Left renal pelvis (tissue), 4 donors: Measurements from ENCODE around the gene CDYL2. TPM values are rescaled to one million over a fixed set of nuclear protein-coding genes. Genes with fewer than 3 reads are reported as not detected.
"Not testable (repeated sequence)": the region's sequence is repeated elsewhere in the genome, so short reads cannot be mapped to it uniquely, and the experiment has no call there.

Source experiments
- DNase-seq, 4 donors: peaks; one replicate each; pipeline ENCODE4 v3.0.0-alpha.2; 2013; ENCODE audit warnings: low read depth in 4 of 4, low spot score in 3 of 4
- polyA plus RNA-seq, 4 donors: library from polyadenylated mRNA; unstranded; fragments of 120-200 nt; gene quantifications; one replicate each; pipeline ENCODE4 v1.2.1, GENCODE V29; 2013; ENCODE audit not compliant: insufficient read length in 4 of 4

The CDYL2 gene
- polyA plus RNA-seq, 4 donors, result 6.5 to 7.3 (median 7.2) TPM

DNA sequence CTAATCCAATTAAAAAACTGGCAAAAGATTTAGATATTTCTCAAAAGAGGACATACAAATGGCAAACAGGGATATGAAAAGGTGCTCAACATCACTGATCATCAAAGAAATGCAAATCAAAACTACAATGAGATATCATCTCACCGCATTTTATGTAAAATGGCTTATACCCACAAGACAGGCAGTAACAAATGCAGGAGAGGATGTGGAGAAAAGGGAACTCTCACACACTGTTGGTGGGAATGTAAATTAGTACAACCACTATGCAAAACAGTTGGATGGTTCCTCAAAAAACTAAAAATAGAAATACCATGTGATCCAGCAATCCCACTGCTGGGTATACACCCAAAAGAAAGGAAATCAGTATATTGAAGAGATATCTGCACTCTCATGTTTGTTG is 154.1 kb downstream of the CDYL2 start:
- not testable (repeated sequence) for DNase-seq

DNA sequence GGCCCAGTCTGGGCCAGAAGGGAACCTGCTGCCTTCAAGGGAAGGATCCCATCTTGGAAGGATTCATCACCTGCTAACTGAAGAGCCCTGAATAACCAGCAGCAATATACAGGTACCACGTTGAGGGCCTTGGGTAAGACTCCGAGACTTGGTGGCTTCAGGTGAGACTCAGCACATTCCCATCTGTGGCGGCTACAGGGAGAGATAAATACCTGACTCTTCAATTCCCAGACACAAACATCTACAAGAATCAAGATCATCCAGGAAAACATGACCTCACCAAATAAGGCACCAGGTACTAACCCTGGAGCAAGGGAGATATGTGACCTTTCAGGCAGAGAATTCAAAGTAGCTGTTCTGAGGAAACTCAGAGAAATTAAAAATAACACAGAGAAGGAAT is 164.1 kb downstream of the CDYL2 start:
- DNase-seq, result no peak

DNA sequence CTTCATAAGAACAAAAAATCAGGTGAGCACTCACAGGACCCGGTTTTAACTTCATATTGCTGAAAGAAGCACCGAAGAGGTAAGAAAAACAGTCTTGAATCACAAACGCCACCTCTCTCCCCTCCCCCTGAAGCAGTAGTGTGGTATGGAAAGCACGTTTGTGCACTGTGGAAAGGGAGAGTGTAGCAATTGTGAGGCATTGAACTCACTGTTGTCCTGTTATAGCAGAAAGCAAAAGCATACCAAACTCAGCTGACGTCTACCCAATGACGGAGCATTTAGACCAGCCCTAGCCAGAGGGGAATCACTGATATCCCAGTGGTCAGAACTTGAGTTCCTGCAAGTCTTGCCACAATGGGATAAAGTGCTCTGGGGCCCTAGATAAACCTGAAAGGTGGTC is 164.8 kb downstream of the CDYL2 start:
- no peak for DNase-seq

GRCh38 chr16:80637621-80638020 is 166.8 kb downstream of the CDYL2 start:
- DNase-seq, result no peak

DNA sequence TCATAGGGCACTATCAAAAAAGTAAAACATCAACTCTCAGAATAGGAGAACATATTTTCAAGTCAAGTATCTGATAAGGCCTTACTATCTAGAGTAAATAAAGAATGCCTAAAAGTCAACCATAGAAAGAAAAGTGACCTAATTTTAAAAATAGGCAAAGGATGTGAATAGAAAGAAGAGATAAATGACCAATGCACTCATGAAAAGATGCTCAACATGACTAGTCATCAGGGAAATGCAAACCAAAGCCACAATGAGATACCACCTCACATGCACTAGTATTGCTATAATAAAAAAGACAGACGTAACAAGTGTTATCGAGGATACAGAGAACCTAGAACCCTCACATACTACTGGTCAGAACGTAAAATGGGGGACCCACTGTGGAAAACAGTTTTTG is 172.8 kb downstream of the CDYL2 start:
- DNase-seq, result no peak

DNA sequence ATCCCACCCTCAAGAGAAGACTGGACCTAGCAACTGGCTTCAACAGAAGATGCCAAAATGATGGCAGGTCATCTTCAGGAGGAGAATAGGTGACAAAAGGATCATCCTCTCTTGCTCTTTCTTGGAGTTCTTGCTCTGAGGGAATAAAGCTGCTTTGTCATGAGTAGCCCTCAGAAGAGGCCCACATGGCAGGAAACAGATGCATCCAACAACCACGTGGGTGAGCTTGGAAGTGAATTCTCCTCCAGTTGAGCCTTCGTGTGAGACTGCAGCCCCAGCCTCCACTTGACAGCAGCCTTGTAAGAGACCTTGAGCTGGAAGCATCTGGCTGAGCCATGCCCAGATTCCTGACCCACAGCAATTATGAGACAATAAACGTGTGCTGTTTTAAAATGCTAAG is 176.1 kb downstream of the CDYL2 start:
- DNase-seq, result no peak

DNA sequence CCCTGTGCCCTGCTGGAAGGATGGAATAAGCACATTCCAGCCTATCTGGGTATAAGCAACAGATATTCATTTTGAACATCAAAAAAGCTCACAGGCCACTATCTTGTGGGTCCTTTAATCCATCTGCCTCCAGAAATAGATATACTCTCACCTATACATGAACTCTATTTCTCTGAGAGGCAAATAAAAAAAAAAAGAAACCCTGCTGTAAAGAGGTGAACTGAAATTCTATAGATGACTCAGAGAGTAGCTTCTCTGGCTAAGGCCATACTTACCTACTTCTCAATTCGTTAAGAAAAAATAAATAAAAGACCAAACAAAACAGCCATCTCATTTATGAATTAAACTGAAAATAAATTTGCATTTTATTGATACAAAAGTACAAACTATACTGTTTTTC is 177.3 kb downstream of the CDYL2 start:
- DNase-seq, result no peak

GRCh38 chr16:80623376-80623775 is 181.0 kb downstream of the CDYL2 start:
- no peak for DNase-seq

DNA sequence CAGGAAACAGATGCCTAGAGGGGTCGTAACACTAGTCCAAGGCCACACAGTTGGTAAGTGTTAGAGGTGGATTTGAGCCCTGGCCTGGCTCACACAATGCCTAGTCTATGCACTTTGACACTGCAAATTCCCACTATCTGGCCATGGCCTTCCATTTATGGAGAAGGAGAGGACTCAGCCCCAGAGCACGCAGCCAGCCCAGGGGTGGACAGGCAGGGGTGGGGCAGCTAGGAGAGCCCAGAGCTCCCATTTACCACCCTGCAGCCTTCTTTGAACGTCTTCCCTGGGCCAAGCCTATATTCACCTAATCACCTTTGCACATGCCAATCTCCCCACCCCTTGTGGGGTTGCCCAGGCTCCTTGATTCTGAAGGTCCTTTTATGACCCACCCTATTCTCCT is 182.4 kb downstream of the CDYL2 start:
- no peak for DNase-seq

DNA sequence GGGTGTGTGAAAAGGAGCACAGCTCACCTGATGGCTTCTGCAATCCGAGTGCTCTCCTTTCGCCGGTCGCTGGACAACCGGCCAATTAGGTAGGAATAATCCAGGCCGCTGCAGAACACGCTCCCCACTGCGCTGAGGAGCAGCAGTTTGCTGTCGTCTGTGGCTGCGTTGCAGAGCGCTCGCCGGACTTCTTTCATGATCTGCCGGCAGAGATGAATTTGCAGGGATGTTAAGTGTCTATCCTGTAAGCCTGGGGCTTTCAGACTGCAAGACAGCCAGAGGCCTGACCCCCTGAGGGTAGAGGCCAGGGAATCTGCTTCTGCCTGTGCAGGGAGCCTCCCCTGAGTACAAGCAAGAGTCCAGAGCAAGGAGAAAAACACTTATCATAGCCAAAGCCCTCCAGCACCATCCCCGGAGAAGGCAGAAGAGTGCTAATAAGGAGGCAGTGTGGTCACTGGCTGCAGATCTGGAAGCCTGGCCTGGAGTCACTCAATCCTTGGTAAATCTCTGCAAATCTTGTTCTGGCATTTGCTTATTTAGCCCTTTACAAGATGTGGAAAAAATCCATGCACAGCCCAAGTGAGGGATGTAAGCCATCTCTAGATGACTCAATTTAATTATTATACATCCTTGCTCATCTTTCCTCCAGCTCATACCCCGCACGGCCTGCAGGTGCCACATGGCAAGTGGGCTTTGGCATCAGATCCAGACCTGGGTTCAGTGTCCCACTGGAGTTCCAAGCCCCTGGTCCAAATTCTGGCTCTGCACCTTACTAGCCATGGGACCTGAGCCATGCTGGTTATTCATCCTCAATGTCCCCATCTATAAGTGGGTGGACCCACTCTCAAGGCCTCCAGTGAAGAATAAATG is 183.4 kb downstream of the CDYL2 start:
- no peak for DNase-seq

DNA sequence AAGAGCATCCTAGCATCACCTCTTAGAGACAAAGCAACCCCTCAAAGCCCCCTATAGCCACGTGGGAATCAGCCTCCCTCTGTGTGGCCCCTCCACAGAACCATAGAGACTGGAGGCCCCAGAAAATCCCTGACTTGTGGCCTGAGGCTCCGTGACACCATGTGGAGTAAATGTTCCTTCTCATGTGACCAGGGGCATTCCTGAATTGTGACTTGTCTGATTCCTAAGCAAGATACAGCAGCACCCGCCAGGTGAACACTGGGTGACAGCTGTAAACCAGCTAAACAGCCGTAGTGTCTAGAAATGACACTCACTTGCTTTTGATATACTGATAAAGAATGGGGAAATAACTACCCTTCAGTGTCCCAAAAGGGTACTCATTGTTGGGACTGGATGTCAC is 184.6 kb downstream of the CDYL2 start:
- no peak for DNase-seq

DNA sequence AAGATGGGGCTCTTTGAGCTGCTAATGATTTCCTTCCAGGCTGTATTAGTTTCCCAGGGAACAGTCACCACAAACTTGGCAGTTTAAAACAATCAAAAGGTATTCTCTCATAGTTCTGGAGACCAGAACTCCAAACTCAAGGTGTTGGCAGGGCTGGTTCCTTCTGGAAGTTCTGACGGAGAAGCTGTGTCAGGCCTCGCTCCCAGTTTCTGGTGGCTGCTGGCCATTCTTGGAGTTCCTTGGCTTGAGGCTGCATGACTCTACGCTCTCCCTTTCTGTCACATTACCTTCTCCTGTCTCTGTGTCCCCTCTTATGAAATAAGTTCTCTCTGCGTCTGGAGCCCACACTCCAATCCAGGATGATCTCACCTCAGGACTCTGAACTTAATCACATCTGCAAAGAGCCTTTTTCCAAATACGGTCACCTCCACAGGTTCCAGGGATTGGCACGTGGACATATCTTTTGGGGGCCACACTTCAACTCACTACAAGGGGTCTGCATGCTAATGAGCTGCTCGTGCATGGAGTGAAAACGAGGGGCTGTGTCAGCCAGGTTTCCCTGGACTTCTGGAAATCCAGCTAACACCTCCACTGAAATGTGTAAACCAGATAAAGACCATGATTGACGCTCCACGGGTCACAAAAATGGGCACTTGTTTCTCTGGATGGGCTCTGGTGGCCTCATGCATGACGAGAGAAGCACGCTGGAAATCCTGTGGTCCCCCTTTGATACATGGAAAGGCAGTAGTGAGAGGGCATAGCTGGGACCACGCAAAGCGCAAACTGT is 185.3 kb downstream of the CDYL2 start:
- DNase-seq, result no peak

DNA sequence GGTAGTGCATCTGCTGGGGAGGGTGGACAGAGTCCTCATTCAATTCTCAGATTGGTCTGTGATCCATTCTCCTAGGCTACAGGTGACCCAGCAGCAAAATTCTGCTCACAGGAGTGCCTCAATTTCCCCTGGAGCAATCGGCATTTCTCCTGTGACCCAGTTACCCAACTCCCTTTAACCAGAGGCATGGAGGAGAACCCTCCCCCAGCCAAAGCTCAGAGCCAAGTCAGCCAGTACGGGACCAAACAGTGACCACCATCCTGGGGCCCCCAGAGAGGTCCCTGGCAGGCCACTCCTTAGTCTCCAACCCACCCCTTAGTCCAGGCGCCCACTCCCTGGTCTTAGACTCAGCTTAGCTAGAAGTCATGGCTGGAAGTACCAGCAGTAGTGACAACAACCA is 188.0 kb downstream of the CDYL2 start:
- DNase-seq, result no peak

DNA sequence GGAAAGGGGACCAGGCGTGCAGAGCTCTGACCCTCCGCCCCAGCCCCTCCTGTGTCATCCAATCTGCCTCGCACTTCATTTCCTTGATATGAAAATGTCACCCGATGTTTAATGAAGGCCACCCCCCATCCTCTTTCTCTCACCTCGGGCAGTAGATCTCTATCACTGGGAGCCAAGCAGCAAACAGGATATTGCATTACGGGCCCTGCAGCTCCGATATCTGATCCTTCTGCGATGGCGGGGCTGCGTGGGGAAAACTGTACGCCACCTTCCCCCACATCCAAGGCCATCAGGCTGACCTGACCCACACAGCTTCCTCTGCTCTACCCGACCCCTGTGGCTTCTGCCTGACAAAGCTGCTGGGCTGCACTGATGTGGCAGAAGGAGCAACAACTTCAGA is 188.7 kb downstream of the CDYL2 start:
- DNase-seq, result peak in 2 of 4 donors; percentile 3 to 15

- no peak for DNase-seq
Measured at GRCh38 chr16:80614908-80615671, 189.3 kb downstream of the CDYL2 start.

DNA sequence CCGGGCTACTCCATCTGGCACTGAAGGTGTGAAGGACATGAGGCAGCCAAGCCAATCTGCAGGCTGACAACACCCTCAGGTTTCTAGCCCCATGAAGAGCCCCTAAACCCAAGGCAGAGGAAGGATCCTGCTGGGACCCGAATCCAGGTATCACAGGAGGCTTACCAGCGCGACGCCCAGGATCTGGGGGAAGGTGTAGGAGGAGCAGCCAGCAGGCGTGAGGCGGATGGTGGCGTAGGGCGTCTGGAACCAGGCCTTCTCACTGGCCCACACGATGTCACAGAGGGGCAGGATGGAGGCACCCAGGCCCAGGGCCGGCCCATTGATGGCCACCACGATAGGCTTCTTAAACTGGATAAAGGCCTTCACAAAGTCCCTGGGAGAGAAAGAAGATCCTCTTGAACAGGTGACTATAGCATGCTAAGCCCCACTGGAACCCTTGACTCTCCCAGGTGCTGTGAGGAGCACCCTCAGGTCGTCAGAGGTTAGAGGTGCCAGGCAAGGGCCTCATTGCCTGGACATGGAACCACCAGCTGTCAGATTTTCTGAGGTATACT is 191.9 kb downstream of the CDYL2 start:
- no peak for DNase-seq

GRCh38 chr16:80611930-80612327 is 192.5 kb downstream of the CDYL2 start:
- DNase-seq, result no peak

GRCh38 chr16:80611171-80611929 is 193.0 kb downstream of the CDYL2 start:
- no peak for DNase-seq

GRCh38 chr16:80610481-80611156 is 193.8 kb downstream of the CDYL2 start:
- DNase-seq, result no peak

GRCh38 chr16:80608946-80609345 is 195.5 kb downstream of the CDYL2 start:
- DNase-seq, result no peak
